H1 (cell line): Measurements from ENCODE around the gene HRH4.

Experiments
- ATF2 ChIP-seq: IDR thresholded peaks from 2 replicates; pipeline ENCODE4 v1.6.1; 2012; ENCODE audit warnings: low read length, inconsistent platforms
- BRCA1 ChIP-seq: IDR thresholded peaks from 2 replicates; pipeline ENCODE4 v1.6.1; 2012; ENCODE audit warnings: low read depth, low read length, improper control_type of control experiment
- CBX5 ChIP-seq: fragments of 300-800, 300-1000 bp; sonication (generic); IDR thresholded peaks from 2 replicates; pipeline ENCODE4 v1.7.1; 2016; ENCODE audit warnings: antibody characterized with exemption, low read length, low read depth
- CHD1 ChIP-seq: IDR thresholded peaks from 2 replicates; pipeline ENCODE4 v1.6.1; 2012; ENCODE audit warnings: low read depth, low read length, improper control_type of control experiment
- CHD7 ChIP-seq: fragments of 300-600 bp; sonication (generic); IDR thresholded peaks from 2 replicates; pipeline ENCODE4 v1.7.1; 2012; ENCODE audit warnings: low read length, moderate library complexity, mild to moderate bottlenecking, inconsistent platforms; ENCODE audit not compliant: insufficient replicate concordance
- CTCF ChIP-seq, 3 experiments: IDR thresholded peaks; 1 replicate in 2 of 3; 2 replicates in 1 of 3; pipeline versions ENCODE4 v1.5.1 to v1.6.1; 2011; ENCODE audit warnings: low read length in 3 of 3, mild to moderate bottlenecking in 3 of 3, inconsistent platforms in 2 of 3, low read depth in 1 of 3, moderate library complexity in 1 of 3; ENCODE audit not compliant: insufficient read depth in 1 of 3; ENCODE audit errors: control extremely low read depth in 1 of 3
- EP300 ChIP-seq, 2 experiments: IDR thresholded peaks; 1 replicate in 1 of 2; 2 replicates in 1 of 2; pipeline ENCODE4 v1.6.1; 2011 to 2012; ENCODE audit warnings: low read depth in 2 of 2, low read length in 2 of 2, mild to moderate bottlenecking in 2 of 2, borderline replicate concordance in 1 of 2, inconsistent platforms in 1 of 2, moderate library complexity in 1 of 2
- POLR2A ChIP-seq, 2 experiments: IDR thresholded peaks; 1 replicate in 1 of 2; 2 replicates in 1 of 2; pipeline ENCODE4 v1.6.1; 2011; ENCODE audit warnings: low read depth in 2 of 2, low read length in 2 of 2, mild to moderate bottlenecking in 2 of 2; ENCODE audit errors: control extremely low read depth in 1 of 2
- RAD21 ChIP-seq, 2 experiments: IDR thresholded peaks in 1 of 2; conservative IDR thresholded peaks in 1 of 2; 2 replicates each; pipeline ENCODE4 v1.6.1; 2011; ENCODE audit warnings: low read depth in 2 of 2, low read length in 2 of 2, improper control_type of control experiment in 1 of 2, inconsistent platforms in 1 of 2, mild to moderate bottlenecking in 1 of 2, moderate library complexity in 1 of 2
- RNF2 ChIP-seq: fragments of 200-900, 300-1000 bp; sonication (generic); IDR thresholded peaks from 2 replicates; pipeline ENCODE4 v1.7.1; 2016; ENCODE audit warnings: borderline replicate concordance, low read depth, mild to moderate bottlenecking, antibody characterized with exemption, low read length; ENCODE audit not compliant: poor library complexity, severe bottlenecking; ENCODE audit errors: missing control alignments
- SIN3A ChIP-seq, 2 experiments: IDR thresholded peaks in 1 of 2; conservative IDR thresholded peaks in 1 of 2; 2 replicates each; pipeline ENCODE4 v1.6.1; 2011 to 2012; ENCODE audit warnings: low read length in 2 of 2, improper control_type of control experiment in 1 of 2, low read depth in 1 of 2, mild to moderate bottlenecking in 1 of 2
- SP1 ChIP-seq: IDR thresholded peaks from 2 replicates; pipeline ENCODE4 v1.6.1; 2011; ENCODE audit warnings: low read depth, low read length

GRCh38 chr18:24427484-24427883, 33.0 kb upstream of the HRH4 start:
- TF ChIP-seq EP300 (IDR thresholded peaks at IDR 0.05; ENCODE audit: borderline replicate concordance in 1 of 2, low read depth in 2 of 2, low read length in 2 of 2), result no peak
- no peak for TF ChIP-seq CBX5
- TF ChIP-seq CTCF (IDR thresholded peaks at IDR 0.05; ENCODE audit: control extremely low read depth in 1 of 3, insufficient read depth in 1 of 3, low read depth in 1 of 3, low read length in 3 of 3), result no peak
- TF ChIP-seq RNF2, result no peak
- no peak for TF ChIP-seq SIN3A (conservative IDR thresholded peaks at IDR 0.05 in 1 of 2, IDR thresholded peaks at IDR 0.05 in 1 of 2; ENCODE audit: low read depth in 1 of 2, low read length in 2 of 2)
- TF ChIP-seq POLR2A (IDR thresholded peaks at IDR 0.05; ENCODE audit: control extremely low read depth in 1 of 2, low read depth in 2 of 2, low read length in 2 of 2), result no peak
- no peak for TF ChIP-seq SP1
- no peak for TF ChIP-seq CHD7
- TF ChIP-seq CHD1, result no peak
- TF ChIP-seq ATF2, result no peak
- TF ChIP-seq BRCA1, result no peak
- TF ChIP-seq RAD21 (IDR thresholded peaks at IDR 0.05 in 1 of 2, conservative IDR thresholded peaks at IDR 0.05 in 1 of 2; ENCODE audit: low read depth in 2 of 2, low read length in 2 of 2), result no peak
